Glomerular visceral epithelial cell (primary cell): Measurements from ENCODE around the gene HOXB5.

Source experiments
- DNase-seq: peaks from one replicate; pipeline ENCODE4 v3.0.0-alpha.2; 2016; ENCODE audit errors: extremely low spot score

Gene HOXB5

GRCh38 chr17:48575066-48575582, 18.5 kb downstream of the HOXB5 start:
- no peak for DNase-seq

- DNase-seq: no peak
These were observed 19.0 kb downstream of the HOXB5 start for GRCh38 chr17:48574505-48575065.

DNA sequence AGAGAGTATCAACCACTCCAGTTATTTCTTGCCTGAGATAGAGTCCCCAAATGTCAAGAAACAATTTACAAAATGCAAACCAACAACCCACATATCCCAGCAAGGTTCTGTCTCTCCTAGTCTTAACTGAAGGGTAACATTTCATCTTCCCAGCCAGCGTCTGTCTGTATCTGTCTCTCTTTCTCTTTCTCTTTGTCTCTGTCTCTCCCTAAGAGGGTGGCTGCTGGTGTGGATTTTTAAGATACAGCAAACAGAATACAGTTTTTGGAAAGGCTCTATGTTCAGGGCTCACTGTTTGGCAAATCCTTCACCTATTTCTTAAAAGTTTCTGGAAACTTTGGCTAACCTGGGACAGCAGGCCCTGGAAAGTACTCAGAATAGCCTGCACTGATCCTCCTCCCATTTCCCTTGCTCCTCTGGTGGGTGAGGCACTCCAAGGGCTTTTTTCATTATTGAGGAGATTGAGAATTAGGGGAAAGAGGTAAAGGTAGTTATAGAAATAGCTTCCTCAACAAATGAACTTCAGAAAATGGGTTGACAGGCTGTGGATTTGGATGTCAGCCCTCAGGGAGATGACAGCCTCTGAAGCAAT, 21.7 kb downstream of the HOXB5 start:
- DNase-seq: no peak

DNA sequence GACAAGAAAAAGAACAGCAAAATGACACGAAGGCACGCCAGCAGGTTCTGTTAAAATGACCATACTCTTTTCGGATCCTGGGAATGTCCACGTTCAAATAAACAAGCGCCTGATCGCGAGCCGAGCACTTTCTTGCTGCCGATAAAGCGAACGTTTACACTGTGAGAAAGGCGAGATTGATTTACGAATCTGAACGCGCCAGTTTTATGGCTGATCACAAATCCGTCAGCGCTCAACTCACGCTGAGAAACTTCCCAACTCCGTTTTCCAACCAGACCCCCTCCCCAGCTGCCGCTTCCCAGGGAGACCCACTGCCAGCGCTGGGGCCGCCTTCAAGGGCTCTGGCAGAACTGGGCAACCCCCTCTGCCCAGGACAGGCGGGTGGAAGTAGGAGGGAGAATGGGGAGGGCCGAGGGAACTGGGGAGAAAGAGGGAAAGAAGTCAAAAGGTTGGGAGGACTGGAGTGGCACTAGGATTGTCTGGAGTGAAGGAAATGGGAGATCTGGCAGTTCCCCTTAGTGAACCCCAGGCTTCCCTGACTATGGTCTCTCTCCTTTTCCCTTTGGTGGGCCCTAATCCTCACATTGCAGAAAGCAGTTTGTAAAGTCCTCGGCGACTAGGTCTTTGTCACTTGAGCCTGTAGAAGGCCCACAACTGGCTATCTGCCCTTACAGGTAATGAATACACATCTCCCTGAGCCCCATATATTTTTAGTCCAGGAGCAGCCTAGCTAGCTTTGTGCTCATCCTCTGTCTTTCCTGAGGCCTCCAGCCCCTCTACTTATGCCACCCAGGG, 22.4 kb downstream of the HOXB5 start:
- no peak for DNase-seq

DNA sequence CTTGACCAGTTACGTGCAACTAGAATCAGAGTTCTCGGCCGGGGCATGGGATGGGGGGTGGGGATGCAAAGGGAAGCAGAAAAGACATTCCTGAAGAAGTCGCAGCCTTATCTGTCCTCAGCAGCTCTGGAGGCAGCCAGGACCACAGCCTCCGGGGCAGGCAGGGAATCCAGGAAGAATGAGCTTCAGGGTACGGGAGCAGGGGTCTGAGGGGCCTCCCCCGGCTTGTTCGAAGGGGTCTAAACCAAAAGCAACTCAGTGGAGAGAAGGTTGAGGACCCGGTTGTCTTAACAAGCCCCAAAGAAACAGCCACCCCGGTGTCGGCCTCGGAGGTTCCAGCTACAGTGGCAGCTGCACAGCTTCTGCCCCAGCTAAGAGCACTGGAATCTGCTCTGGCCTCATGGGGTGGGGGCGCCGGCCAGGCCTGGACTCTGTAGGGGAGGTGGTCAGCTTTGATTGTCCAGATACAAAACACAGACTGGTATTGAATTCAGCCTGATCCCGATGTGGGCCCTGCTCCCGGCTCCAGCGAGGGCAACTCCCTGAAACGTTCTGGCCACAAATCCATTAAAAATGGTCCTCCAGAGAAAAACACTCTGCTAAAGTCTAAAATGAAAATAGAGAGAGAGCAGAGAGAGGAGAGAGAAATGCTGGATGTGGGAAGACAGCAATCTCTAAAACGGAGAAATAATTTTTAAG, 23.1 kb downstream of the HOXB5 start:
- DNase-seq: no peak

GRCh38 chr17:48569674-48570324, 23.8 kb downstream of the HOXB5 start:
- DNase-seq: no peak

DNA sequence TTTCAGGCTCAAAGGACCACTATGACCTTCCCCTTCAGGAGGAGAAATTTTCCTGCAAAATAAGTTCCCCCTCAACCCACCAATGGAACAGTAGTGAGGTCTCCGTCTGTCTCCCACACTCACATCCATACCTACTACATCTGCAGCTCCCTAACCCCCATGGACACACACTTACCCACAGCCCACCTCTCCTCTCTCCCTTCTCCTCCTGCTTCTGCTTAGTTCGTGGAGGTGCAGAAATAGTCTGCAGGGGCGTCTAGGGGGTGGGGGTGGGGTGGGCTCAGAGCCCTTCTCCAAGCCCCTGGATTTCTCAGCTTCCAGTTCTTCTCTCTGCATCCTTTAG, 24.4 kb downstream of the HOXB5 start:
- no peak for DNase-seq

GRCh38 chr17:48568499-48569239, 24.9 kb downstream of the HOXB5 start:
- no peak for DNase-seq

GRCh38 chr17:48567646-48568354, 25.8 kb downstream of the HOXB5 start:
- no peak for DNase-seq

- DNase-seq: no peak
These were observed 26.4 kb downstream of the HOXB5 start for GRCh38 chr17:48567209-48567608.

DNA sequence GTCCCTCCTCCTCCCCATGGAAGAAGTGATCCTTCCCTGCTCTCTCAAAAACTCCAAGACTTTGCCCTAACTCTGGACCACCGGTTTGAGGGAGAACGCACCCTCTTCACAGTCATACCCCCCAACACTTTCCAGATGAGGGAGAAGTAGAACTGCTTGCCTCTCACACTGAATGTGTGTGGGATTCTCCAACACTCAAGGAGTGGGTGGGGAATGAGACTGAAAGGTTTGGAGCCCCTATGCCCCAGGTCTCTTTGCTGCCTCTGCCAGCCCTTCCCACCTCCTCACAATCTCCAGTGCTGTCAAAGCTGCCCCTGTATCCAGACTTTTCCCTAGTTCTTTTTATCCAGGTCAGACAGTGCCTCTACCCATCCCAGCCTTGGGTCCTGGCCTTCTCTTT, 26.9 kb downstream of the HOXB5 start:
- no peak for DNase-seq

DNA sequence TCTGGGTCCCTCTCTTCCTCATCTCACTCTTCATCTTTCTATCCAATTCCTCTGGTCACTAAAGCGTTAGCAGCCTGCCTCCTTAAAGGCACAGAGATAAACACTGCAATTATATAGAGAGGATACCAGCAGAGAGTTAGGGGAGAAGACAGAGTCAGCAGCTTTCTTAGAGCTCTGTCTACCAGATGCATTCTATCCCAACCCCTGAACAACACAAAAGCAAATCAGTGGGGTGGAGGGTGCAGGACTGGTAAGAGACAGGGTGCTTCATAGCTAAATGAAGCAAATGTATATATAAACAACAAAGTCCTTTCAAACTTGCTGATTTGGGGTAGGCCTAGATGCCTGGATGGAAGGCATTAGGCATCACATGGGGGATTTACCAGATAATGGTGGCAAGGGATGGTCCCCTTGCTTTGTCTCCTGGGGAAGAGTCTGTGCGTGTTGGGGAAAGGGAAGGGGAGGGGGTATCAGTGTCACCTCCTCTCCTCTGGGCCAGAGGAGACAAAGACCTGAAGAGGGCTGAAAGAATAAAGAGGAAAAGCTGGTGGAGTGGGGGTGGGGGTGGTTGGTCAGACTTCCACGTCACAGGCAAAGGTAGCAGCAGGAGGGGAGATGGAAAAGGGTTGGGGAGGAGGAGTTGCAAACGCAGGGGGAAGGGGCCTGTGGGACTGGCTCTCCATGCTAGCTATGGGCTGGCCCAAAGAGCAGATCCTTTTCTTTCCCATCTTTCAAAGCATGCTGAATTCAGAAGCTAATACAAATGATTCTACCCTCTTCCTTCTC, 27.5 kb downstream of the HOXB5 start:
- no peak for DNase-seq

DNA sequence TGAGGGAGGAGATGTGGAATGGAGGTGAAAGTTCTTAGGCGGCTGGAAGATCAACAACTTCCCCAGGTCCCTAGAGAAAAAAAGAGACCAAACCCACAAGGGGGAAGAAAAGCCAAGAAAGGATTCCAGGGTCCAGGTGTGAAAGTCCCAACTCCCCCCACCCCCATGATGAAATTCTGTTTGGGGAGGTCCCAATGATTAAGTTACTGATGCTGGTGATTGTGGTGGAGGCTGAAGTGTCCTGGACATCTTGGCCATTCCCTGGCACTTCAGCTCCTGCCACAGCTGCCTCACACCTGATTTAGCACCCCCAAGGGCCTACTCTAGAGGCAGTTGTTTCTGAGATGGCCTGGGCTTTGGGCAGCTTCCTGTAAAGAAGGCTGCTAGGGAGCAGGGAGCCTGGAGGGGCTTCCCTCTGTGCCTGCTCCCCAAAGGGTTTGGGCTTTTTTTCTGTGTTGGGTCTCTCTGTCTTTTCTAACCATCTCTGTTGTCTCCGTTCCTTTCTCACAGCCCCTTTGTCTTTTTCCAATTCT, 28.5 kb downstream of the HOXB5 start:
- DNase-seq: no peak

- DNase-seq: no peak
These were observed 29.2 kb downstream of the HOXB5 start for GRCh38 chr17:48564188-48565021.

DNA sequence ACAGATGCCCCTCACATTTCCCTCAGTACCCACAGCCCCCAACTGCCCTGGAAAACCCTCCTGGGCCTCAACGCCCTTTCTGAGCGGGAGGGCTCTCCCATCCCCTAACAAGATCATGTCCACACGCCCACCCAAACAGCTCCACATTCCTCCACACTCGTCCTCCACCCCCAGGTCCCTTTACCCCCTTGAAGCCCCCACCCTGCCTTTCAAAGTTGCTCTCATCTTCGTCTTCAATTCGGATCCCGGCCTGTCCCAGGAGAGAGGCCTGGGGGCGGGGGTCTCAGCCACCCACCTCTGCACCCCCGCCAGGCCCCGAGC, 29.8 kb downstream of the HOXB5 start:
- DNase-seq: no peak

- DNase-seq: no peak
These were observed 30.2 kb downstream of the HOXB5 start for GRCh38 chr17:48563385-48563838.

GRCh38 chr17:48562934-48563333, 30.6 kb downstream of the HOXB5 start:
- DNase-seq: no peak

- DNase-seq: no peak
These were observed 31.4 kb downstream of the HOXB5 start for GRCh38 chr17:48561884-48562810.
